H9 (cell line): ENCODE measurements around the gene NTRK2. TPM values are rescaled to one million over a fixed set of nuclear protein-coding genes. Genes with fewer than 3 reads are reported as not detected.

Experiments
- DNase-seq: peaks from one replicate; pipeline ENCODE4 v3.0.0-alpha.2; 2017
- H2AFZ ChIP-seq: one replicate; pipeline ENCODE4 v1.6.1; 2013; ENCODE audit warnings: mild to moderate bottlenecking, low read length, control low read depth, moderate library complexity
- H2AK5ac ChIP-seq: 2 replicates; pipeline ENCODE4 v1.6.1; 2013; ENCODE audit warnings: low read length, control low read depth, mixed read lengths; ENCODE audit not compliant: insufficient read length
- H2BK120ac ChIP-seq: one replicate; pipeline ENCODE4 v1.6.1; 2013; ENCODE audit warnings: low read depth, mild to moderate bottlenecking, low read length, control low read depth, inconsistent platforms; ENCODE audit not compliant: poor library complexity, severe bottlenecking
- H2BK12ac ChIP-seq: 2 replicates; pipeline ENCODE4 v1.6.1; 2013; ENCODE audit warnings: low read length, control low read depth, mixed read lengths, low read depth; ENCODE audit not compliant: insufficient read length
- H2BK15ac ChIP-seq: 2 replicates; pipeline ENCODE4 v1.6.1; 2013; ENCODE audit warnings: low read depth, low read length, control low read depth
- H2BK20ac ChIP-seq: one replicate; pipeline ENCODE4 v1.6.1; 2013; ENCODE audit warnings: low read depth, mild to moderate bottlenecking, low read length, control low read depth, inconsistent platforms; ENCODE audit not compliant: poor library complexity, severe bottlenecking
- H2BK5ac ChIP-seq: 2 replicates; pipeline ENCODE4 v1.6.1; 2013; ENCODE audit warnings: low read length, control low read depth, mixed read lengths; ENCODE audit not compliant: insufficient read length
- H3K14ac ChIP-seq: 2 replicates; pipeline ENCODE4 v1.6.1; 2013; ENCODE audit warnings: low read length, control low read depth; ENCODE audit not compliant: insufficient read depth
- H3K18ac ChIP-seq: 2 replicates; pipeline ENCODE4 v1.6.1; 2013; ENCODE audit warnings: low read depth, mild to moderate bottlenecking, mixed read lengths, low read length, control low read depth; ENCODE audit not compliant: insufficient read length
- H3K23ac ChIP-seq: 2 replicates; pipeline ENCODE4 v1.6.1; 2013; ENCODE audit warnings: low read length, control low read depth, mixed read lengths, low read depth; ENCODE audit not compliant: insufficient read length
- H3K23me2 ChIP-seq: 2 replicates; pipeline ENCODE4 v1.6.1; 2013; ENCODE audit warnings: low read depth, mild to moderate bottlenecking, mixed read lengths, low read length, control low read depth; ENCODE audit not compliant: insufficient read length, poor library complexity, severe bottlenecking
- H3K27ac ChIP-seq: 2 replicates; pipeline ENCODE4 v1.5.1; 2013; ENCODE audit warnings: low read length, control low read depth, mixed read lengths, low read depth; ENCODE audit not compliant: insufficient read length
- H3K27me3 ChIP-seq: 2 replicates; pipeline ENCODE4 v1.6.1; 2013; ENCODE audit warnings: low read length, control low read depth, inconsistent platforms; ENCODE audit not compliant: insufficient read depth
- H3K4ac ChIP-seq: 2 replicates; pipeline ENCODE4 v1.6.1; 2013; ENCODE audit warnings: low read depth, mild to moderate bottlenecking, control low read depth, inconsistent platforms, low read length, moderate library complexity
- H3K4me1 ChIP-seq: 2 replicates; pipeline ENCODE4 v1.6.1; 2013; ENCODE audit warnings: low read length, control low read depth, inconsistent platforms; ENCODE audit not compliant: insufficient read depth
- H3K4me2 ChIP-seq: 2 replicates; pipeline ENCODE4 v1.6.1; 2013; ENCODE audit warnings: low read length, control low read depth, mixed read lengths; ENCODE audit not compliant: insufficient read length, insufficient read depth
- H3K56ac ChIP-seq: 2 replicates; pipeline ENCODE4 v1.6.1; 2013; ENCODE audit warnings: low read depth, mild to moderate bottlenecking, mixed read lengths, low read length, control low read depth; ENCODE audit not compliant: insufficient read length
- H3K79me1 ChIP-seq: 2 replicates; pipeline ENCODE4 v1.6.1; 2013; ENCODE audit warnings: low read depth, mild to moderate bottlenecking, moderate library complexity, low read length, control low read depth, inconsistent platforms; ENCODE audit not compliant: insufficient read depth, poor library complexity, severe bottlenecking
- H3K79me2 ChIP-seq: 2 replicates; pipeline ENCODE4 v1.6.1; 2013; ENCODE audit warnings: low read length, control low read depth, inconsistent platforms; ENCODE audit not compliant: insufficient read depth
- H3K9ac ChIP-seq: 2 replicates; pipeline ENCODE4 v1.6.1; 2013; ENCODE audit warnings: low read length, control low read depth, mixed read lengths; ENCODE audit not compliant: insufficient read length; ENCODE audit errors: extremely low read depth
- H3K9me3 ChIP-seq: one replicate; pipeline ENCODE4 v1.6.1; 2013; ENCODE audit warnings: low read depth, low read length, inconsistent platforms; ENCODE audit not compliant: control insufficient read depth
- H3T11ph ChIP-seq: one replicate; pipeline ENCODE4 v1.6.1; 2013; ENCODE audit warnings: mild to moderate bottlenecking, low read length, control low read depth, inconsistent platforms
- H4K20me1 ChIP-seq: one replicate; pipeline ENCODE4 v1.6.1; 2013; ENCODE audit not compliant: control insufficient read depth, insufficient read length, insufficient read depth
- H4K5ac ChIP-seq: 2 replicates; pipeline ENCODE4 v1.6.1; 2013; ENCODE audit warnings: low read depth, mild to moderate bottlenecking, mixed read lengths, low read length, control low read depth; ENCODE audit not compliant: insufficient read length
- H4K8ac ChIP-seq: replicated peaks from 2 replicates; pipeline ENCODE4 v1.6.1; 2013; ENCODE audit warnings: low read length, control low read depth, mixed read lengths, low read depth; ENCODE audit not compliant: insufficient read length
- H4K91ac ChIP-seq: 2 replicates; pipeline ENCODE4 v1.6.1; 2013; ENCODE audit warnings: low read depth, mild to moderate bottlenecking, moderate library complexity, mixed read lengths, low read length, control low read depth; ENCODE audit not compliant: insufficient read length
- H3K27ac Mint-ChIP-seq, 3 experiments: 2 replicates in 2 of 3; 3 replicates in 1 of 3; pipeline ENCODE4 v1.8.0; 2020 to 2021; ENCODE audit warnings: mixed read lengths in 3 of 3, mild to moderate bottlenecking in 1 of 3, moderate library complexity in 1 of 3
- H3K27me3 Mint-ChIP-seq: 2 replicates; pipeline ENCODE4 v1.8.0; 2021; ENCODE audit warnings: low read depth, mild to moderate bottlenecking, moderate library complexity, mixed read lengths
- H3K36me3 Mint-ChIP-seq, 3 experiments: 2 replicates in 2 of 3; 3 replicates in 1 of 3; pipeline ENCODE4 v1.8.0; 2020 to 2021; ENCODE audit warnings: low read depth in 3 of 3, mixed read lengths in 3 of 3; ENCODE audit not compliant: insufficient read depth in 1 of 3
- H3K4me1 Mint-ChIP-seq, 2 experiments: 2 replicates each; pipeline ENCODE4 v1.8.0; 2020; ENCODE audit warnings: mixed read lengths in 2 of 2
- H3K4me3 Mint-ChIP-seq, 2 experiments: 2 replicates in 1 of 2; 3 replicates in 1 of 2; pipeline ENCODE4 v1.8.0; 2020 to 2021; ENCODE audit warnings: mild to moderate bottlenecking in 2 of 2, mixed read lengths in 2 of 2, moderate library complexity in 1 of 2
- H3K9me3 Mint-ChIP-seq, 2 experiments: 2 replicates in 1 of 2; 3 replicates in 1 of 2; pipeline ENCODE4 v1.8.0; 2020; ENCODE audit warnings: mild to moderate bottlenecking in 2 of 2, mixed read lengths in 2 of 2, moderate library complexity in 1 of 2
- WGBS: extraction: QIAGEN DNeasy Blood & Tissue Kit; methylation state at CpG from one replicate; pipeline ENCODE4 v1.1.7; 2013; ENCODE audit warnings: missing lambda C conversion rate, low lambda C conversion rate, mixed read lengths; ENCODE audit not compliant: insufficient read length; ENCODE audit errors: extremely low coverage; 5-methylcytosine and 5-hydroxymethylcytosine counted together
- total RNA-seq: library from RNA; stranded (reverse); gene quantifications from 2 replicates; pipeline ENCODE4 v1.2.1, GENCODE V29; 2021
- TF ChIP-seq, protein P1 (sequence below): fragments of 200-600 bp; sonication (generic); conservative IDR thresholded peaks from 3 replicates; pipeline ENCODE4 v1.8.0; 2021; ENCODE audit warnings: antibody characterized with exemption, mild to moderate bottlenecking

Gene NTRK2
- total RNA-seq, 1 experiment from 2014 or later = 0.02 TPM

- Histone ChIP-seq H3K79me1 (no peaks in the 10 kb centered on the region), H2BK20ac (no peak overlapping the region), H3K4me1 (no peaks in the 10 kb centered on the region; the same call in 1 of the 2 replicates), H3K27ac (no peak overlapping the region), H2BK15ac (no peak overlapping the region), H2BK120ac (no peak overlapping the region), H4K91ac (no peak overlapping the region), H3K56ac (no peak overlapping the region), H2BK5ac (no peak overlapping the region), H4K5ac (no peak overlapping the region), H3K9ac (no peak overlapping the region), H4K20me1 (no peaks in the 10 kb centered on the region), H2AK5ac (no peak overlapping the region), H2BK12ac (no peak overlapping the region), H3K23me2 (no peaks in the 10 kb centered on the region), H3K18ac (no peak overlapping the region), H3K4ac (no peak overlapping the region), H3K23ac (no peak overlapping the region), H3K27me3 (no peaks in the 10 kb centered on the region), H3K4me2 (no peak overlapping the region), H3T11ph (no peak overlapping the region), H4K8ac (no peak overlapping the region), H3K9me3 (no peaks in the 10 kb centered on the region), H3K14ac (no peak overlapping the region), H2AFZ (no peak overlapping the region), H3K79me2 (no peaks in the 10 kb centered on the region)
- Mint-ChIP-seq H3K9me3 (no peaks in the 10 kb centered on the region), H3K4me1 (peaks cover 43 to 47% of the 10 kb centered on the region in 2 experiments), H3K4me3 (no peak overlapping the region), H3K27ac (peak overlapping the region in 1 of 3 experiments; percentile 44; a peak in 1 of 7 replicates), H3K27me3 (peaks cover 2% of the 10 kb centered on the region), H3K36me3 (no peaks in the 10 kb centered on the region)
- TF ChIP-seq, protein P1, sequence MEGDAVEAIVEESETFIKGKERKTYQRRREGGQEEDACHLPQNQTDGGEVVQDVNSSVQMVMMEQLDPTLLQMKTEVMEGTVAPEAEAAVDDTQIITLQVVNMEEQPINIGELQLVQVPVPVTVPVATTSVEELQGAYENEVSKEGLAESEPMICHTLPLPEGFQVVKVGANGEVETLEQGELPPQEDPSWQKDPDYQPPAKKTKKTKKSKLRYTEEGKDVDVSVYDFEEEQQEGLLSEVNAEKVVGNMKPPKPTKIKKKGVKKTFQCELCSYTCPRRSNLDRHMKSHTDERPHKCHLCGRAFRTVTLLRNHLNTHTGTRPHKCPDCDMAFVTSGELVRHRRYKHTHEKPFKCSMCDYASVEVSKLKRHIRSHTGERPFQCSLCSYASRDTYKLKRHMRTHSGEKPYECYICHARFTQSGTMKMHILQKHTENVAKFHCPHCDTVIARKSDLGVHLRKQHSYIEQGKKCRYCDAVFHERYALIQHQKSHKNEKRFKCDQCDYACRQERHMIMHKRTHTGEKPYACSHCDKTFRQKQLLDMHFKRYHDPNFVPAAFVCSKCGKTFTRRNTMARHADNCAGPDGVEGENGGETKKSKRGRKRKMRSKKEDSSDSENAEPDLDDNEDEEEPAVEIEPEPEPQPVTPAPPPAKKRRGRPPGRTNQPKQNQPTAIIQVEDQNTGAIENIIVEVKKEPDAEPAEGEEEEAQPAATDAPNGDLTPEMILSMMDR = no peak
- no CpG with 5 or more reads among the region's 6 CpGs for WGBS
- DNase-seq = no peak
These were observed 42.4 kb downstream of the NTRK2 start for GRCh38 chr9:84711936-84712335.
